K562 (cell line): ENCODE data around the gene ZNF43.

ENCODE experiments used
- EP300 ChIP-seq: IDR thresholded peaks from 2 replicates; pipeline ENCODE4 v1.6.1; 2012; ENCODE audit warnings: low read length, improper control_type of control experiment
- FOXJ3 ChIP-seq: sonication (generic); formaldehyde crosslinking; IDR thresholded peaks from 2 replicates; pipeline ENCODE4 v1.4.0; 2020; ENCODE audit warnings: mild to moderate bottlenecking, missing genetic modification reagents
- FOXM1 ChIP-seq, 2 experiments: fragments of 450-650 bp in 1 of 2; sonication (generic) in 1 of 2; formaldehyde crosslinking in 1 of 2; IDR thresholded peaks; 2 replicates each; pipeline versions ENCODE4 v1.6.1 to v1.9.0; 2017 to 2022; ENCODE audit warnings: low read depth in 2 of 2, mild to moderate bottlenecking in 2 of 2, missing genetic modification reagents in 1 of 2, moderate library complexity in 1 of 2
- POLR2A ChIP-seq: fragments of 450-650 bp; conservative IDR thresholded peaks from 2 replicates; pipeline ENCODE4 v1.6.1; 2016
- SMC3 ChIP-seq: conservative IDR thresholded peaks from 2 replicates; pipeline ENCODE4 v1.6.1; 2011; ENCODE audit warnings: low read depth, low read length, improper control_type of control experiment; ENCODE audit not compliant: insufficient read depth
- TRIM24 ChIP-seq, 2 experiments: fragments of 450-650 bp; IDR thresholded peaks; 2 replicates each; pipeline ENCODE4 v1.6.1; 2016
- TF ChIP-seq, protein P1 (sequence below), 3 experiments: IDR thresholded peaks in 2 of 3; conservative IDR thresholded peaks in 1 of 3; 2 replicates each; pipeline ENCODE4 v1.5.1; 2011 to 2012; ENCODE audit warnings: low read length in 3 of 3, mild to moderate bottlenecking in 3 of 3, control low read depth in 2 of 3, improper control_type of control experiment in 1 of 3, inconsistent platforms in 1 of 3, low read depth in 1 of 3, mixed read lengths in 1 of 3, moderate library complexity in 1 of 3; ENCODE audit not compliant: insufficient read depth in 2 of 3
- TF ChIP-seq, protein P2 (sequence below): sonication (generic); formaldehyde crosslinking; IDR thresholded peaks from 2 replicates; pipeline ENCODE4 v1.8.1; 2023; ENCODE audit warnings: mild to moderate bottlenecking, missing genetic modification reagents, moderate library complexity

DNA sequence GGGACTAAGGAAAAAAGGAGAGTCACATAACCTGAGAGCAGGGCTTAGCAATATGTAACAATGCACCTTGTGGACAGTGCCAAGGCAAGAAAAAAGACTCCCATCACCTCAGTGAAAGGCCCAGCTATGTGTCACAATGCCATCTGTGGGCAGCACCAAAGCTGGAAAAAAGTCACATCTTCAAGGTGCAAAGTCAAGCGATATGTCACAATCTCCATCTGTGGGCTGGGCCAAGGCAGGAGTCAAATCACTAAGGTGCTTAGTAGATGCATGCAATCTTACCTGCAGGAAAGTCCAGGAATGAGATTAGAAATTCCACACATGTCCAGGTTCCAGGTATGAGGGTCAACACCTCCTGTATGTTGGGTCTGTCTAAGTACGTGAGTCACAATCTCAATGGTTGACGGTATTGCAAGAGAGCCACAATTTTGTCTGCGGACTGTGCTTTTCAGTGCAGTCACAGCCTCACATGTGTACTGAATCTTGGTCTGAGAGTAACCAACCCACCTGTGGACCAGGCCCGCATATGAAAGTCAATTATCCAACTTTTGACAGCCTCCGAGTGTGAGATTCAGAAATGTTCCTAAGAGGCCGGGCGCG, 14.8 kb upstream of the ZNF43 start:
- TF ChIP-seq POLR2A: no peak
- TF ChIP-seq, protein P1, sequence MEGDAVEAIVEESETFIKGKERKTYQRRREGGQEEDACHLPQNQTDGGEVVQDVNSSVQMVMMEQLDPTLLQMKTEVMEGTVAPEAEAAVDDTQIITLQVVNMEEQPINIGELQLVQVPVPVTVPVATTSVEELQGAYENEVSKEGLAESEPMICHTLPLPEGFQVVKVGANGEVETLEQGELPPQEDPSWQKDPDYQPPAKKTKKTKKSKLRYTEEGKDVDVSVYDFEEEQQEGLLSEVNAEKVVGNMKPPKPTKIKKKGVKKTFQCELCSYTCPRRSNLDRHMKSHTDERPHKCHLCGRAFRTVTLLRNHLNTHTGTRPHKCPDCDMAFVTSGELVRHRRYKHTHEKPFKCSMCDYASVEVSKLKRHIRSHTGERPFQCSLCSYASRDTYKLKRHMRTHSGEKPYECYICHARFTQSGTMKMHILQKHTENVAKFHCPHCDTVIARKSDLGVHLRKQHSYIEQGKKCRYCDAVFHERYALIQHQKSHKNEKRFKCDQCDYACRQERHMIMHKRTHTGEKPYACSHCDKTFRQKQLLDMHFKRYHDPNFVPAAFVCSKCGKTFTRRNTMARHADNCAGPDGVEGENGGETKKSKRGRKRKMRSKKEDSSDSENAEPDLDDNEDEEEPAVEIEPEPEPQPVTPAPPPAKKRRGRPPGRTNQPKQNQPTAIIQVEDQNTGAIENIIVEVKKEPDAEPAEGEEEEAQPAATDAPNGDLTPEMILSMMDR (IDR thresholded peaks at IDR 0.05 in 2 of 3, conservative IDR thresholded peaks at IDR 0.05 in 1 of 3; ENCODE audit: insufficient read depth in 2 of 3, low read depth in 1 of 3, low read length in 3 of 3): no peak
- no peak for TF ChIP-seq FOXM1 (IDR thresholded peaks at IDR 0.05; ENCODE audit: low read depth)
- TF ChIP-seq FOXM1 (CRISPR knock-in tag; IDR thresholded peaks at IDR 0.05; ENCODE audit: low read depth): no peak
- no peak for TF ChIP-seq FOXJ3 (CRISPR knock-in tag)
- TF ChIP-seq, protein P2, sequence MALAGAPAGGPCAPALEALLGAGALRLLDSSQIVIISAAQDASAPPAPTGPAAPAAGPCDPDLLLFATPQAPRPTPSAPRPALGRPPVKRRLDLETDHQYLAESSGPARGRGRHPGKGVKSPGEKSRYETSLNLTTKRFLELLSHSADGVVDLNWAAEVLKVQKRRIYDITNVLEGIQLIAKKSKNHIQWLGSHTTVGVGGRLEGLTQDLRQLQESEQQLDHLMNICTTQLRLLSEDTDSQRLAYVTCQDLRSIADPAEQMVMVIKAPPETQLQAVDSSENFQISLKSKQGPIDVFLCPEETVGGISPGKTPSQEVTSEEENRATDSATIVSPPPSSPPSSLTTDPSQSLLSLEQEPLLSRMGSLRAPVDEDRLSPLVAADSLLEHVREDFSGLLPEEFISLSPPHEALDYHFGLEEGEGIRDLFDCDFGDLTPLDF: no peak
- no peak for TF ChIP-seq TRIM24 (IDR thresholded peaks at IDR 0.05)
- TF ChIP-seq SMC3: no peak
- TF ChIP-seq EP300: no peak
